Gastroesophageal sphincter (tissue), 3 donors: ENCODE data around the gene SLC35F4.

Experiments
- CTCF ChIP-seq, 4 experiments: fragments of 200-600 bp in 2 of 4; fragments of 450-650 bp in 2 of 4; sonication (generic) in 1 of 4; IDR thresholded peaks; one replicate each; pipeline ENCODE4 v1.5.1; 2017 to 2019; ENCODE audit warnings: antibody characterized with exemption in 4 of 4, mild to moderate bottlenecking in 2 of 4, moderate library complexity in 2 of 4
- EP300 ChIP-seq: sonication (generic); formaldehyde crosslinking; IDR thresholded peaks from one replicate; pipeline ENCODE4 v1.6.1; 2017; ENCODE audit warnings: antibody characterized with exemption, mild to moderate bottlenecking
- POLR2A ChIP-seq, 2 donors: fragments of 450-650 bp; IDR thresholded peaks; one replicate each; pipeline ENCODE4 v1.6.1; 2017; ENCODE audit warnings: antibody characterized with exemption in 2 of 2, mild to moderate bottlenecking in 2 of 2, moderate library complexity in 1 of 2
- POLR2AphosphoS5 ChIP-seq: sonication (generic); formaldehyde crosslinking; IDR thresholded peaks from one replicate; pipeline ENCODE4 v1.6.1; 2017; ENCODE audit warnings: antibody characterized with exemption

GRCh38 chr14:57735276-57735675, 130.6 kb downstream of the SLC35F4 start:
- TF ChIP-seq POLR2AphosphoS5: no peak
- no peak for TF ChIP-seq POLR2A (IDR thresholded peaks at IDR 0.05)
- no peak for TF ChIP-seq CTCF (IDR thresholded peaks at IDR 0.05)
- TF ChIP-seq EP300: no peak
